Activated T-cell treated with anti-CD3 and anti-CD28 coated beads for 24 hours (primary cell): ENCODE data around the gene WDR64.
"Not testable (repeated sequence)": the region's sequence is repeated elsewhere in the genome, so short reads cannot be mapped to it uniquely, and the experiment has no call there.

ENCODE experiments used
- DNase-seq: peaks from one replicate; pipeline ENCODE4 v3.0.0-alpha.2; 2020; ENCODE audit warnings: low read depth

The WDR64 gene

DNA sequence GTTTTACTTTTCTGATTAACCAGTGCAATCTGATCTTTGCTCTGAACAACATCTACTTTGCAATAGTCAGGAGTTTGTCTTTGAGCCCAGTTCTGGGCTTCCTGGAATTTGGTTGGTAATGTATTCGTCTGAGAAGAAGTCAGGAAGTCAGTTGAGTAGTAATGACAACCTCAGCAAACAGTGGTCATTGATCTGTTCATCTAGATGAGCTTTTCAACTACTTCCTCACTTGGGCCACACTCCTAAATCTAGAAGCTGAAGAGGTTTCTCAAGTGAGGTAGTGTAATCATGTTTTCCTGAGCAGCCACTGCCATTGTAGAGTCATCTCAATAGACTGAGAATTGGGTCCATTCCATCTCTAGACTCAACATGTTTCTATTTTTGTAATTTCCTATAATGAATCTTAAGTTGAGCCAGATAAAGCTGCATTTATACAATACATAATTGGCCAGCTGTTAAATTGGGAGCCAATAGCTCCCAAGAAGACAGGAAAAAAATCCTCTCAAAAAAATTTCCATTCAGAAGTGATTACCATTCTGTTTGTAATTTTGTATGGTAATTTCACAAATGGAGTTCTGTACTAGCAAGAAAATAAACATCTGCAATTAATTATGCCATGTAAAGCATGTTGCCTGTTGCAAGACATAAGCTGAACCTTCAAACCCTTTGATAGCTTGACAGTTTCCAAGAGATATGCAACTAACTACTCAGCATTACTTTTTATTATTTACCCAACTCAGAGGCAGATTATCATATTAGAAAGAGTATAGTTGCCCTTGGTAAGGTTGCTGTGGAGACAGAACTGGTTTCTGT, 49.6 kb downstream of the WDR64 start:
- no peak for DNase-seq

DNA sequence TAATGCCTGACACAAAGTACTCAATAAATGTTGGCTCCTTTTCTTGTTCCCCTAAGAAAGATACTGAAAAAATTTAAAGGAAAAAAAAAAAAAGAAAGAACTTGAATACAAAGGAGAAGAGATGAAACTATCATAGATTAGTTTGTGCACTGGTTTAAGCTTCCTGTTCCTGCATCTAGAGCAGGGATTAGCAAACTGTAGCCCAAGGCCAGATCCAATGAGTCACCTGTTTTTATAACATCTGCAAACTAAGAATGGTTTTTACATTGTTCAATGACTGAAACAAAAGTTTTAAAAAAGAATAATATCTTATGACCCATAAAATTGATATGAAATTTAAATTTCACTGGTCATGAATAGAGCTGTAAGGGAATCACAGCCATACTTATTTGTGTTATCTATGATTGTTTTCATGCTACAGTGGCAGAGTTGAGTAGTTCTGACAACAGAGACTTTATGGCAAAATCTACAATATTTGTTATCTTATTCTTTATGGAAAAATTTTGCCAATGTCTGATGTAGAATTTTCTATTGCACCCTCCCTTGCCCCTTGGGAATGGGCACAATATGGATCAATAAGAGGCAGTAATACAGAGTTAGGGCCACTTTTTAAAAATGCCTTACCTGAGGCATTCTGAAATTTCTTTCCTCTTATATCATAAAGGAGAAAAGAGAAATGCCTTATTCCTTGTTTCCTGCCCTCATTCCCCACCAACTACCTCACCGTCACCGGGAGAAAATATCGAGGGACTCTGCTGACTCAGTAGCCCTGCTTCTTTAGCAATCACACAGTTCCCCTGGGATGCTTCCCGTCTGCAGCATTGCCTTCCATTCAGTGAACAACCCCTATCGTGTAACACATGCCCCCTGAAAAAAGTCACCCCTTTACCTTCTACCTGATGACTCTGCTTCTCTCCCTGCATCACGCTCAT, 50.6 kb downstream of the WDR64 start:
- DNase-seq = no peak

DNA sequence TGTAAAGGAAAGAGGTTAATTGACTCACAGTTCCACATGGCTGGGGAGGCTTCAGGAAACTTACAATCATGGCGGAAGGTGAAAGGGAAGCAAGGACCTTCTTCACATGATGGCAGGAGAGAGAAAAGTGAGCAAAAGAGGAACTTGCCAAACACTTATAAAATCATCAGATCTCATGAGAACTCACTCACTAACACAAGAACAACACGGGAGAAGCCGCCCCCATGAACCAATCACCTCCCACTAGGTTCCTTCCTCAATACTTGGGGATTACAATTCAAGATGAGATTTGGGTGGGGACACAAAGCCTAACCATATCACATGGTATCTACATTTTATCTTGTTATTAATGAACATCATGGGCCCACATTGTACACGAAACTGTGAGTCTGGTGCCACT, 51.7 kb downstream of the WDR64 start:
- not testable (repeated sequence) for DNase-seq

DNA sequence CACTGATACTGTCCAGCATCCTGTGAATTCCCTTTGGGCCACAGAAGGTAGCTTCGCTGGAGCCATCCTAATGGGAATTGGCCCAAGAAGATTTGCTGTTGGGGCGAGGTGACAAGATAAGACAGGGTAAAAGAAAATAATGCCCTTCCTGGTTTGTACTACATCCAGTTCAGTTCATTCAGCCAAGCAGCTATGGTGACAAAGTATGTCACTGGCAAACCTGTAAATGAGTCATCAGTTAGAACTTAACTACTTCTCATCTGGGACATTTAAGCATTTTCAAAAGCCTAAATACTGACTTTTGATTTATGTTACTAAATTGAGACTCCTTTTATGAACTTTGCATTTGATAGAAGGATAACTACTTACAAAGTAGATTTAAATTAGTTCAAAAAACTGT, 54.2 kb downstream of the WDR64 start:
- DNase-seq = no peak

DNA sequence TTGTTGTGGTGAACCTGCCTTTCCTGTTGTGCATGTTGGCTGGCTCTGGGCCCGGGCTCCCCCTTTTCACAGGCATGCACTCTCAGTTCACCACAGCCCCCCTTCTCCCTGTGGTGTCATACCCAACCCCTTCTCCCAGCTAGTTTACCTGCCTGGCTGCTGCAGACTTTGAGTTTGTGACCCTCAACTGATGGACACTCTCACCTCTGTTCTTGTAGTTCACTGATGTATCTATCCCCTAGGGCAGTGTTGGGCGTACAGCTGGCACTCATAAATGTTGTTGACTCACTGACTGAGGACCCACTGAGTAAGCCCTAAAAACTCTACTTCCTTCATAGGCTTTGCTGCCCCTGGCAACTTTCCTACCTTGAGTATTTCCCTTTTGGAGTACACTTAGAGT, 54.9 kb downstream of the WDR64 start:
- no peak for DNase-seq

DNA sequence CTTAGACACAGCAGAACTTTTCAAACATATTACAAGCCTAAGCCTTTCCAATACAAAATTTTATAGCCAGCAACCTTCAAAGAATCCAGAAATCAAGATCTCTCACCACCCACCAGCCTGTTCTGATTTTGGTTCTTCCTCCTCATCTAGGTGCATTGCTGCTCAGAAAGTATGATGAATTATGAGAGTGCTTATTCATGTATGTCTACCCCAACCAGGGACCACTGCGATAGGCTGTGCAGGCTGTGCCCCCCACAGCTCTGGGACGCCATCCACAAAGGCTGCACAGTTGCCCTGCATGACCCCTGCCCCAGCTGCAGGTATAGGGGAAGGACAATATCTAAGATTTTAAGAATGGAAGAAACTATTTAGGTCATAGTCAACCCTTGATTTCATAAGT, 55.4 kb downstream of the WDR64 start:
- no peak for DNase-seq

DNA sequence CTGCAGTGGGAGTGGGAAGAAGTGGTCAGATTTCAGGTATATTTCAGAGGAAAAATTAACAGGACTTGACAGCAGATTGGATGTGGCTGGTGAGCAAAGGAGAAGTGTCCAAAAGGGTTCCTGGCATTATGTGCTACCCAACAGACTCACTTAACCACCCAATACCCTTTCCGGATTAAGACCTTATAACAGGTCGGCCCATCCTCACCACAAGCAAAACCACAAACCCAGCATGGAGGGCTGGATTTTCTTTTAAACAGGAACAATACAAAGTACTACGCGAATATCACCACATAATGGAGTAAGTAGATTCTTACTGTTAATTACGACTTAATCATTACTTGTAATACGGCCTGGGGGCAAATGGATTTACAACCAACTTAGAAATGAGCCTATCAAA, 59.2 kb downstream of the WDR64 start:
- DNase-seq = no peak

DNA sequence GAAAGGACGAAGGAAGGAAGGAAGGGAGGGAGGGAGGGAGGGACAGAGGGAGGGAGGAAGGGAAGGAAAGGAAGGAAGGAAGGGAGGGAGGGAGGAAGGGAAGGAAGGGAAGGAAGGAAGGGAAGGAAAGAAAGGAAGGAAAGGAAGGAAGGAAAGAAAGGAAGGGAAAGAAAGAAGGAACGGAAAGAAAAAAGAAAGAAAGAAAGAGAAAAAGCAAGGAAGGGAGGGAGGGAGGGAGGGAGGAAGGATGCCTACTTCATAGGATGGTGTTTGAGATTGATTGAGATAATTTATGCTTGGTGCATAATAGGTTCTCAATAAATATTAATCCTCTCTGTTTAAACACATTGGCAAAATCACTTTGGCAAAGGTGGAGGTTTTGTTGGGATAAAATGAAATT, 61.2 kb downstream of the WDR64 start:
- DNase-seq = no peak

DNA sequence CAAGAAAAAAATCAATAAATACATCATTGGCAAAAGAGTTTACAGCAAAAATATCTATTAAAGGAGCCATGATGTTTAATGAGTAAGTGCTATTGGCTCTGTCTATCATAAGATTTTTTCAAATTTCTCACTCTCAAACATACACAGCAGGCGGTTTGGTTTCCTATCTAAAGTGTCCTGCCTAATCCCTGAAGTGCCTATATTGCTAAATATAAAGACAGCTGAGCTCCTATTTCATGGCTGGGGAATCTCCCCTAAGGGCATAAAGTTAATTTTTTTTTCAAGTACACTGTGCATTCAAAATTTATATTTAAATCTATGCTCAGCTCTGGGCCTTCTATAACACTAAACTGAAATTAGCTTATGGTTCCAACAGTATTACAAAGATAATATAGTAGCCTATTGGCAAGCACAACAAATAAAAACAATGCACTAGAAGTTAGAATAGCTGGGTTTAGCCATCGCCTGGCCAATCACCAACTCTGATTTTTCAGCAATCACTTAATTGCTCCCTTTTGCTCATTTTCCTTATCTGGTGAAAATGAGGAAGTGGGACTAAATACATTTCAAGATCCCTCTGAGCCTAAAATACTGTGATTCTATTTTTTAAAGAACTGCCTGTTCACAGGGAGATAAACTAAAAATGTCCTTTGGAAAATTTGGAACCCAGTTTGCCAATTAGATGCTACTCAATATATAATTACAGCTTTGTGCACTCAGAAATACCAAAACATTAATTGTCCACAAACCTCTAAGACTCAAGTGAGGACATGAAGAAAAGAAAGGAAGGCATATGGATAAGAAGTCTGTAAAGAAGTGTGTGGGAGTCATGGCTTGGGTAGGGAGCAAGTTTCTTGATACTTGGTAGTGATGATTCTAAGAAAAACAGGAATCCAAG, 62.5 kb downstream of the WDR64 start:
- DNase-seq = no peak

DNA sequence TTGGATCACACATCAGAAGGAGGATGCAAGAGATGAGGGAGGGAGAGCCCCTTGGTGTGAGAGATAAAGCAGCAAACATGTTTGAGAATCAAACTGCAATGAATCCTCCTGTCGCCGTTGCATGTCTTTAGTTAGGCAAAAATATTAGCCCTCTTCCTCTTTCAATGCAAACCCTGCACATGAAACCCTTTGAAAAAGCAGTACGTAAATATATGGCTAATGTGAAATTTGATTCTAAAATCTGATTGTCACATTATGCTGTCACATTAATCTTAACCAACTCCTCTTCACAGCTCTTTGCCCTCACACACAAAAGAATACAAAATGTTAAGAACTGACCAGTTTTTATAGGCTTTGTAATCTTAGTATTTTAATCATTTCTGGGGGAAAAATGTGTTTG, 63.4 kb downstream of the WDR64 start:
- DNase-seq = no peak

DNA sequence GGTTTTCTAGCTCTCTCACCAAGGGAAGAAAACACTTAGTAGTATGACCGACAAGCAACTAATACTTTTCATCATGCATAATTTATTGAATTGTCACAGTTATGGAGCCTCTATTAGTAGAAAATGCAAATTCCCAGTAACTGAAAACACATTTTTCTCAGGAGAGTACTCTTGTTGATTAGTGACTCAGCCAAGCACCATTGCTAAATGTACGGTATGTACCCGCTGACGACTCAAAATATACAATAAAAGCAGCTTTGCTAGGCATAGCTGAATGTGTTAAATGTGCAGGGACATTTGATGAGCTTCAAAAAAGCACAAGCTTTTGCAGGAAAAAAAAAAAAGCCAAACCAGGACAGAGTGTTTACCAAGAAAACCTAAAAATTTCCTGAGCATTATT, 63.9 kb downstream of the WDR64 start:
- no peak for DNase-seq

DNA sequence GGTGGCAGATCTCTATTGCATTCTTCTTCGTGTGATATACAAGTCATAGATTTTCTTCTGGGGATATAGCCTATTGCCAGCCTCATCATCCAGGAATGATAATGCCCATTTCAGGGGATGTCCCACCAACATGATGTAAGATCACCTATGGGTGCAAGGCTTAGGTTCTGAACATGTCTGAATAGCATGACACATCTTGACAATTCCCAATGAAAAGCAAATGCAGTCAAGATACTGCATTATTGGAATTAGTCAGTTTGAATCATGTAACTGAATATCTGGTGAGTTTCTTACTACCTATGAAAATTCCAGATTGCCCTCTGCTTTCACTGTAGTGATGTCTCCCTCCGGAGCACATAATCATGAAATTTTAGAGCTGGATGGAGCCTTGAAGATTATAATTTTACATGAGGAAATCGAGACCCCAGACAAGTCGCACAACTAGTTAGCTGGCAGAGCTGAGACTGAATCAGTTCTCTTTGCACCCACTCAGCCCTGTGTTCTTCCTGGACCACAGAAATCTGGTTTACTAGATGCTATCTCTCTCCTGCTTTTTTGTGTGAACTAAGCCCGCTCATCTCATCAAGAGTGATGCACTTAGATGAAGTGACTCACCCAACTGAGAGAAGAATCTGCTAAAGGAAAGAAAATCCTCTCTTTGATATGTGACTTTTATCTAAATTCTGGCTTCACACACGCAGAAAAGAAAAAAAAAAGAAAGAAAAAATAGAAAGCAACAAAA, 65.0 kb downstream of the WDR64 start:
- DNase-seq = peak; percentile 26

DNA sequence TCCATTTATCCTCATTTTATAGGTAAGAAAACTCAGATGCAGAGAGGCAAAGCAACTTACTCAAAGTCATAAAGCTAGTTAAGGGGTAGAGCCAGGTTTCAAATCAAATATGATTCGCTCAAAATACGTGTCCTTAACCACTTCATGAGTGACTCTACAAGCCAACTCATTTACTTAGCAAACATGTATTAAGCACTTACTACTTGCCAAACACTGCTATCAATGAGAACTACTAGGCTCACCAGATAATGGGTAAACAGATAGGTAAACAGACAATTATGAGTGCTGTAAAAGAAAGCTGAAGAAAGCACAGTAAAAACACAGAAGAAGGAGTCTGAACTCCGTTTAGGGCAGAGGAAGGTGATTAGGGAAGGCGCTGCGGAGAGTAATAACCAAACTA, 65.9 kb downstream of the WDR64 start:
- DNase-seq = no peak

DNA sequence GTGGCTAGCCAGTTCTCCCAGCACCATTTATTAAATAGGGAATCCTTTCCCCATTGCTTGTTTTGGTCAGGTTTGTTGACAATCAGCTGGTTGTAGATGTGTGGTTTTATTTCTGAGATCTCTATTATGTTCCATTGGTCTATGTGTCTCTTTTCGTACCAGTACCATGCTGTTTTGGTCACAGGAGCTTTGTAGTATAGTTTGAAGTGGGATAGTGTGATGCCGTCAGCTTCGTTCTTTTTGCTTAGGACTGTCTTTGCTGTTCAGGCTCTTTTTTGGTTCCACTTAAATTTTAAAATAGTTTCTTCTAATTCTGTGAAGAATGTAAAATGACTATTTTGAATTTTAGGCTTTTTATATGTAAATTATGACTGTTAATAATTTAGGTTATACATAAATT, 68.9 kb downstream of the WDR64 start:
- DNase-seq = no peak

DNA sequence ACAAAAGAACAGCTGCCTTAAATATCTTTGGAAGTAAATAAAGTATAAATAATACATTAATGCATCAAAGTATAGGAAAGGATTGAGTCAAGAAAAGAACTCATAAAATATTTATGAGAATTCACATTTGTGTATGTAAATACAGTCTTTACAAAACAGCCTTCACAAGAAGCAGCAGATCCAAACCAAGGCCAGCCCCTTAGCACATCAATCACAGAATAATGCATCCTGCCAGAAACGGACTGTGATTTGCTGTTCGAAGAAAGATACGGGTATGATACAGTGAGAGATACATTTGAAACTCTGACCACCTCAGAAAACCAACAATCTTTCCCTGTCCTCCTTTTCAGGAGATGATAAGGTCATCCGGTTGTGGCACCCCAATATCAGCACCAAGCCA, 70.9 kb downstream of the WDR64 start:
- no peak for DNase-seq

DNA sequence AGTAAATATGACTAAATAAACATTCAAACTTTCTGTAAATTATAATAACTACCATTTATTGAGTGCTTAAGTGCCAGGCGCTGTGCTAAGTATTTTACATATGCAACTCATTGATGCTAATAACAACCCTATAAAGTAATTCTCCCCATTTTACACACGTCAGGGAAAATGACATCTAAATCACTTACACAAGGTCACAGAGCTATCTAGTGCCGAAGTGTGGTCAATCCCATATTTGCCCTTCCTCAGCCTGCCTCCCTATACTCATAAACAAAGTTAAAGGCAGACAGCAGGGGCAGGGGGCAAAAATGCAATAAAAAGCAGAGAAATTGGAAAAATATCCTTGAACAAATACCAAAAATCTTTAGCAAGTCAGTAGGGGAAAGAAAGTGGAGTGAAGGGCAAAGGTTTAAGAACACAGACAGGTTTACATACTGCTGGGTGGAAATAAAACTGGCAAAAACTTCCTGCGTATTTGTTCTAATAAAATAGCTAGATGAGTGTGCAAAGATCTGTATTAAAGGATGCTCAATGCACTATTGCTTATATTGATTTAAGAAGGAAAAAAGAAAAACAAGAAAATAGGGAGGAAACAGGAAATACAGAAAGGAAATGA, 72.8 kb downstream of the WDR64 start:
- no peak for DNase-seq

DNA sequence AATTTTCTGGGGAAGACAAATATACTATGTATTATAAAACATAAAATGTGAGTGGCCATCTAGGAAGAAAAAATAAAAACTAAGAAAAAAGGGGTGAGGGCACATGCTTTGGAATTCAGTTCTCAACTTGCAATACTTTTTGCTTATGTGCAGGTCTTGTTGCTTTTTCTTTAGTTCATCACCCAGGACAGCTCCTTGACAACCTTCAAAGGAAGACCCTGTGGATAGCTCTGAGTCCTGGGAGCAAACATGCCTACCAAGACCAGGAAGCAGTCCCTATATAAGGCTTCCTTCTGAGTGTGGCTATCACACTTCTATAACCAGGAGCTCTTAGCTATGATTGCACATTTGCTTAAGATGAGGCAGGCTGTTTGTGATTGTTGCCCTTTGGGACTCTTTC, 78.0 kb downstream of the WDR64 start:
- no peak for DNase-seq

DNA sequence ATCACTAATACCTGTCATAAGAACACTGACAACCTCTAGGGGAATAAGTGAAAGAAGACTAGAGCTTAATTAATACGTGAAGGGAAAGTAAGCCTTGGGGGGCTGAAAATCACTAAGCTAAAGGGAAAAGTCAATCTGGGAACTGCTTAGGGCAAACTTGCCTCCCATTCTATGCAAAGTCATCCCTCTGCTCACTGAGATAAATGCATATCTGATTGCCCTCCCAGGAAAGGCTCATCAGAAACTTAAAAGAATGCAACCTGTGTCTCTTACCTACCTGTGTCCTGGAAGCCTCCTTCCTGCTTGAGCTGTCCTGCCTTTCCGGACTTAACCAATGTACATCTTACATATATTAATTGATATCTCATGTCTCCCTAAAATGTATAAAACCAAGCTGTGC, 81.8 kb downstream of the WDR64 start:
- no peak for DNase-seq

DNA sequence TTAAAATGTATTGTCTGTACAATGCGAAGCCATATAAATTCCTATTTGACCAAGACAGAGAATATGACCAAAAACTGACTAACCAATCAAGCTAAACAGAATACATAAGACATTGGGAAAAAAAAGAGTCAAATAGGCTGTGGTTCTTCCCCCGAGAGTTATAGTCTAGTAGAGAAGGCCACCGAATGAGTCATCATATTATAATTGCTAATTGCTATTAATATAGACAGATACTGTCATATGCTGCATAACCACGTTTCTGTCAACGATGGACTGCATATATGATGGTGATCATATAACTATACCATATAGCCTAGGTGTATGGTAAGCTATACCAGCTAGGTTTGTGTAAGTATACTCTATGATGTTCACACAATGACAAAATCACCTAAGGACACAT, 82.5 kb downstream of the WDR64 start:
- DNase-seq = no peak

DNA sequence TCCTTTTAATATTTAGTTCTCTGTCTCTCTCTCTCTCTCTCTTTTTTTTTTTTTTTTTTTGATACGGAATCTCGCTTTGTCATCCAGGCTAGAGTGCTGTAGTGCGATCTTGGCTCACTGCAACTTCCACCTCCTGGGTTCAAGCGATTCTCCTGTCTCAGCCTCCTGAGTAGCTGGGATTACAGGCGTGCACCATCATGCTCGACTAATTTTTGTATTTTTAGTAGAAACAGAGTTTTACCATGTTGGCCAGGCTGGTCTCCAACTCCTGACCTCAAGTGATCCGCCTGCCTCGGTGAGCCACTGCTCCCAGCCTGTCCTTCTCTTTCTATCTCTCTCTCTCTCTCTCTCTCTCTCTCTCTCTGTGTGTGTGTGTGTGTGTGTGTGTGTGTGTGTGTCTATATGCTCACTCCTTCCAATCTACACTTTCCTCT, 83.4 kb downstream of the WDR64 start:
- not testable (repeated sequence) for DNase-seq

DNA sequence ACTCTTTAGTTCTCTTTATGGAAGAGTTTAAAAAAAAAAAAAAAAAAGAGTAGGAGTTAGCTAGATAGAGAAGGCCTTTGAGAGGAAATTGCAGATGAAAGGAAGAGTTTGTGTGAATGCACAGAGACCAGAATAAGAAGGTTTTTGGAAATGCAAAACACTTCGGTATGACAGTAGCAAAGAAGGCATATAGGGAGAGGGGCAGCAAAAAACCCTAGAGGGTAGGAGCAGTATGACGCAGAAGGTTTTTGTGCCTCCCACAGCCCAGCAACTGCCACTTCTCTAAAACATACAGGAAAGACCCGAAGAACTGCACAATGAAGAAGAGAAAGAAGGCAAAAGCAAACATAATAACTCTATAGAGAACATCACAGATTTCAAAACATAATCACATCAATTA, 84.3 kb downstream of the WDR64 start:
- no peak for DNase-seq
